Measurements from ENCODE around the gene SYNE3. TPM values are rescaled to one million over a fixed set of nuclear protein-coding genes. Genes with fewer than 3 reads are reported as not detected.

SYNE3 gene
- total and polyA plus RNA-seq, 10 of the 15 experiments (the other 5 are each of a cell fraction or from before 2014, with no cell fraction given) = 1.4 to 44.1 (median 13.4) TPM

DNA sequence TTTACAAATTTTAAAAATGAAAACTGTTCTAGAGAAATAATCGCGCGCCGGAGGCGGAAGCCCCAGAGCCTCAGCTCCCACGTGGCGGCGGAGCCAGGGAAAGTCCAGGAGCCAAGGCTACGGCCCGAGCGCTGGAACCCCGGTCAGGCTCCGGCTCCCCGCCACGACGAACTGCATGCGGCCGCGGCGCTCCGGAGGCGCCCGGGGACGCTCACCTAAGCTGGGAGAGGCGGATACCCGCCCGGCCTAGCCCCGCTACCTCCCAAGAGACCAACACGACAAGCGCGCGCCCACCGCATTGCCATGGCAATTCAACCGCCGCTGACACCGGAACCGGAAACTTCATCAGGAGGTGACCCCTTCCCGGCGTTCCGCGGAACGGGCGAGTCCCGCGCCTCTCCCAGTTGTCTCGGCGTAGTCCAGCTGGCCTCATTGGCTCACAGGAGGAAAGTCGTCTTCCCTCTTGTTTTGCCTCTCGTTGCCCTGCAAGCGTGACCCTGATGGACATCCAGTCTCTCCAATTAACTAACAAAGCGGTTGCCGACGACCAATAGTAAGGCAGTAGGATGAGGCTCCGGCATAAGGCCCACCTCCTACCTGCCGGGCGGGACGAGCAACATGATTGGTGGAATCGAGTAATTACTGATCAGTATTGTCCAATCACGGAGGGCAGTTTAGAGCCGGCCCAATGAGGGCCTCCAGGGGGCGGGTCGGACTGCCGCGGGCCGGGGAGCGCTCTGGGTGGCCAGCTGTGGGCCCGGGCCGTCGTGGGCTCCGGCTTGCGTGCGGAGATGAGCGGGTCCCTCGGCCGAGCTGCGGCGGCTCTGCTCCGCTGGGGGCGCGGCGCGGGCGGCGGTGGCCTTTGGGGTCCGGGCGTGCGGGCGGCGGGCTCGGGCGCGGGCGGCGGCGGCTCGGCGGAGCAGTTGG lies 18.1 kb upstream of the SYNE3 start, which contains the start of gene GLRX5 (continued):
- TF ChIP-seq, protein P1, sequence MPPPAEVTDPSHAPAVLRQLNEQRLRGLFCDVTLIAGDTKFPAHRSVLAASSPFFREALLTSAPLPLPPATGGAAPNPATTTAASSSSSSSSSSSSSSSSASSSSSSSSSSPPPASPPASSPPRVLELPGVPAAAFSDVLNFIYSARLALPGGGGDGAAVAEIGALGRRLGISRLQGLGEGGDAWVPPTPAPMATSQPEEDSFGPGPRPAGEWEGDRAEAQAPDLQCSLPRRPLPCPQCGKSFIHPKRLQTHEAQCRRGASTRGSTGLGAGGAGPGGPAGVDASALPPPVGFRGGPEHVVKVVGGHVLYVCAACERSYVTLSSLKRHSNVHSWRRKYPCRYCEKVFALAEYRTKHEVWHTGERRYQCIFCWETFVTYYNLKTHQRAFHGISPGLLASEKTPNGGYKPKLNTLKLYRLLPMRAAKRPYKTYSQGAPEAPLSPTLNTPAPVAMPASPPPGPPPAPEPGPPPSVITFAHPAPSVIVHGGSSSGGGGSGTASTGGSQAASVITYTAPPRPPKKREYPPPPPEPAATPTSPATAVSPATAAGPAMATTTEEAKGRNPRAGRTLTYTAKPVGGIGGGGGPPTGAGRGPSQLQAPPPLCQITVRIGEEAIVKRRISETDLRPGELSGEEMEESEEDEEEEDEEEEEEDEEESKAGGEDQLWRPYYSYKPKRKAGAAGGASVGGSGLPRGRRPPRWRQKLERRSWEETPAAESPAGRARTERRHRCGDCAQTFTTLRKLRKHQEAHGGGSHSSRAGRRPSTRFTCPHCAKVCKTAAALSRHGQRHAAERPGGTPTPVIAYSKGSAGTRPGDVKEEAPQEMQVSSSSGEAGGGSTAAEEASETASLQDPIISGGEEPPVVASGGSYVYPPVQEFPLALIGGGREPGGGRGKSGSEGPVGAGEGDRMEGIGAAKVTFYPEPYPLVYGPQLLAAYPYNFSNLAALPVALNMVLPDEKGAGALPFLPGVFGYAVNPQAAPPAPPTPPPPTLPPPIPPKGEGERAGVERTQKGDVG (CRISPR knock-in tag; IDR thresholded peaks at IDR 0.05) = no peak
- peak; percentile 47 for TF ChIP-seq USF2 (IDR thresholded peaks at IDR 0.05; ENCODE audit: borderline replicate concordance, low read depth, low read length)
- TF ChIP-seq JUND (IDR thresholded peaks at IDR 0.05; ENCODE audit: low read depth, low read length) = no peak
- TF ChIP-seq WRNIP1 (IDR thresholded peaks at IDR 0.05; ENCODE audit: borderline replicate concordance, low read depth, low read length) = no peak
- peak; percentile 90 for TF ChIP-seq NFYA (IDR thresholded peaks at IDR 0.05; ENCODE audit: borderline replicate concordance, low read depth, low read length)

All from GM12878 (cell line).